Omental fat pad (tissue), 4 donors: ENCODE data around the gene BICD1. TPM values are rescaled to one million over a fixed set of nuclear protein-coding genes. Genes with fewer than 3 reads are reported as not detected.
"Not testable (repeated sequence)": the region's sequence is repeated elsewhere in the genome, so short reads cannot be mapped to it uniquely, and the experiment has no call there.

ENCODE experiments used
- ATAC-seq: fragments of 150-250 bp; one replicate; pipeline ENCODE4 v1.9.1; 2016; ENCODE audit warnings: mild to moderate bottlenecking, moderate library complexity; ENCODE audit not compliant: low FRiP score
- DNase-seq: peaks from one replicate; pipeline ENCODE4 v3.0.0-alpha.2; 2019; ENCODE audit warnings: low spot score
- CTCF ChIP-seq, 3 donors: fragments of 450-650 bp; IDR thresholded peaks; one replicate each; pipeline ENCODE4 v1.5.1; 2016 to 2017; ENCODE audit warnings: antibody characterized with exemption in 3 of 3, mild to moderate bottlenecking in 3 of 3, moderate library complexity in 2 of 3
- total RNA-seq, 4 donors: library from RNA; depleted of rRNA; stranded (reverse); fragments of >200 nt; gene quantifications; one replicate each; pipeline ENCODE4 v1.1.0, GENCODE V29; 2016

Gene BICD1
- total RNA-seq, 4 donors from 2014 or later, result 8.0 to 19.2 (median 9.1) TPM

- no peak for TF ChIP-seq CTCF (IDR thresholded peaks at IDR 0.05)
- DNase-seq (no peak), ATAC-seq (no peak)
These were observed 166.4 kb downstream of the BICD1 start for GRCh38 chr12:32273063-32273522.

GRCh38 chr12:32273712-32274111 is 167.1 kb downstream of the BICD1 start:
- ATAC-seq (no peak), DNase-seq (no peak)
- no peak for TF ChIP-seq CTCF (IDR thresholded peaks at IDR 0.05)

- DNase-seq (no peak), ATAC-seq (no peak)
These were observed 168.0 kb downstream of the BICD1 start for GRCh38 chr12:32274665-32275064.

GRCh38 chr12:32275520-32275919 is 168.9 kb downstream of the BICD1 start:
- DNase-seq, result not testable (repeated sequence)

More at GRCh38 chr12:32274665-32275064, 168.0 kb downstream of the BICD1 start:
- TF ChIP-seq CTCF (IDR thresholded peaks at IDR 0.05), result no peak

GRCh38 chr12:32277774-32278173 is 171.1 kb downstream of the BICD1 start:
- DNase-seq (no peak), ATAC-seq (no peak)
- no peak for TF ChIP-seq CTCF (IDR thresholded peaks at IDR 0.05)

More at GRCh38 chr12:32275520-32275919, 168.9 kb downstream of the BICD1 start:
- not testable (repeated sequence) for ATAC-seq

GRCh38 chr12:32281098-32281497 is 174.5 kb downstream of the BICD1 start:
- TF ChIP-seq CTCF (IDR thresholded peaks at IDR 0.05), result no peak
- DNase-seq (no peak), ATAC-seq (no peak)

GRCh38 chr12:32284561-32284960 is 177.9 kb downstream of the BICD1 start:
- ATAC-seq (no peak), DNase-seq (no peak)
- no peak for TF ChIP-seq CTCF (IDR thresholded peaks at IDR 0.05)

- ATAC-seq (no peak), DNase-seq (no peak)
- no peak for TF ChIP-seq CTCF (IDR thresholded peaks at IDR 0.05)
These were observed 178.4 kb downstream of the BICD1 start for GRCh38 chr12:32285021-32285420.
